HepG2 (cell line): ENCODE results near the gene C20orf96. TPM values are rescaled to one million over a fixed set of nuclear protein-coding genes. Genes with fewer than 3 reads are reported as not detected.
A peak's percentile ranks its signal among the peaks of the same experiment; 100 is the strongest.

Experiments used
- ATF5 ChIP-seq: sonication (generic); formaldehyde crosslinking; IDR thresholded peaks from 2 replicates; pipeline ENCODE4 v1.4.0; 2020; ENCODE audit warnings: mild to moderate bottlenecking, low read depth, missing genetic modification reagents
- HOXA9 ChIP-seq: sonication (generic); formaldehyde crosslinking; IDR thresholded peaks from 2 replicates; pipeline ENCODE4 v1.8.1; 2022; ENCODE audit warnings: missing genetic modification reagents, mild to moderate bottlenecking, moderate library complexity, borderline replicate concordance
- KDM5B ChIP-seq: sonication (generic); formaldehyde crosslinking; IDR thresholded peaks from 2 replicates; pipeline ENCODE4 v1.4.0; 2020; ENCODE audit warnings: missing genetic modification reagents, mild to moderate bottlenecking, borderline replicate concordance
- MTA1 ChIP-seq: sonication (generic); formaldehyde crosslinking; IDR thresholded peaks from 2 replicates; pipeline ENCODE4 v1.4.0; 2020; ENCODE audit warnings: missing genetic modification reagents, mild to moderate bottlenecking, borderline replicate concordance
- ZBTB20 ChIP-seq: sonication (generic); formaldehyde crosslinking; IDR thresholded peaks from 2 replicates; pipeline ENCODE4 v1.8.1; 2023; ENCODE audit warnings: missing genetic modification reagents, low read depth, mild to moderate bottlenecking, borderline replicate concordance
- ZNF317 ChIP-seq: sonication (generic); formaldehyde crosslinking; IDR thresholded peaks from 2 replicates; pipeline ENCODE4 v1.5.0; 2020; ENCODE audit warnings: mild to moderate bottlenecking, missing genetic modification reagents
- ZNF557 ChIP-seq: sonication (generic); formaldehyde crosslinking; IDR thresholded peaks from 2 replicates; pipeline ENCODE4 v1.4.0; 2020; ENCODE audit warnings: missing genetic modification reagents
- ZNF710 ChIP-seq: sonication (generic); formaldehyde crosslinking; IDR thresholded peaks from 2 replicates; pipeline ENCODE4 v1.5.0; 2020; ENCODE audit warnings: mild to moderate bottlenecking, missing genetic modification reagents, borderline replicate concordance
- polyA plus RNA-seq, 8 experiments: library from polyadenylated mRNA; depleted of rRNA in 3 of 8; stranded (reverse) in 7 of 8; unstranded in 1 of 8; fragments of >200 nt; fragmentation: Illumina TruSeq in 4 of 8; extraction: Trizol in 4 of 8; gene quantifications; 2 replicates each; pipeline versions ENCODE4 v1.2.1 to v1.2.3, GENCODE V29; 2011 to 2016; ENCODE audit warnings: low read depth in 4 of 8, missing spikeins in 1 of 8, mixed read lengths in 1 of 8; ENCODE audit not compliant: insufficient read depth in 1 of 8
- total RNA-seq, 5 experiments: library from RNA; depleted of rRNA; stranded (reverse); fragments of >200 nt; fragmentation: Illumina TruSeq; extraction: Trizol; gene quantifications; 2 replicates each; pipeline ENCODE4 v1.2.3, GENCODE V29; 2016; ENCODE audit warnings: low read depth in 1 of 5
- TF ChIP-seq, protein P1 (sequence below): sonication (generic); formaldehyde crosslinking; IDR thresholded peaks from 2 replicates; pipeline ENCODE4 v1.5.0; 2020; ENCODE audit warnings: mild to moderate bottlenecking, missing genetic modification reagents, borderline replicate concordance
- TF ChIP-seq, protein P2 (sequence below), 2 experiments: fragments of 450-650 bp in 1 of 2; sonication (generic) in 1 of 2; formaldehyde crosslinking in 1 of 2; IDR thresholded peaks; 2 replicates each; pipeline versions ENCODE4 v1.6.1 to v1.8.0; 2016 to 2022; ENCODE audit warnings: antibody characterized with exemption in 1 of 2, mild to moderate bottlenecking in 1 of 2, missing genetic modification reagents in 1 of 2

Gene C20orf96
- total and polyA plus RNA-seq, 2 of the 13 experiments (the other 11 are each of a cell fraction or from before 2014, with no cell fraction given), result 3.8 to 20.6 TPM

DNA sequence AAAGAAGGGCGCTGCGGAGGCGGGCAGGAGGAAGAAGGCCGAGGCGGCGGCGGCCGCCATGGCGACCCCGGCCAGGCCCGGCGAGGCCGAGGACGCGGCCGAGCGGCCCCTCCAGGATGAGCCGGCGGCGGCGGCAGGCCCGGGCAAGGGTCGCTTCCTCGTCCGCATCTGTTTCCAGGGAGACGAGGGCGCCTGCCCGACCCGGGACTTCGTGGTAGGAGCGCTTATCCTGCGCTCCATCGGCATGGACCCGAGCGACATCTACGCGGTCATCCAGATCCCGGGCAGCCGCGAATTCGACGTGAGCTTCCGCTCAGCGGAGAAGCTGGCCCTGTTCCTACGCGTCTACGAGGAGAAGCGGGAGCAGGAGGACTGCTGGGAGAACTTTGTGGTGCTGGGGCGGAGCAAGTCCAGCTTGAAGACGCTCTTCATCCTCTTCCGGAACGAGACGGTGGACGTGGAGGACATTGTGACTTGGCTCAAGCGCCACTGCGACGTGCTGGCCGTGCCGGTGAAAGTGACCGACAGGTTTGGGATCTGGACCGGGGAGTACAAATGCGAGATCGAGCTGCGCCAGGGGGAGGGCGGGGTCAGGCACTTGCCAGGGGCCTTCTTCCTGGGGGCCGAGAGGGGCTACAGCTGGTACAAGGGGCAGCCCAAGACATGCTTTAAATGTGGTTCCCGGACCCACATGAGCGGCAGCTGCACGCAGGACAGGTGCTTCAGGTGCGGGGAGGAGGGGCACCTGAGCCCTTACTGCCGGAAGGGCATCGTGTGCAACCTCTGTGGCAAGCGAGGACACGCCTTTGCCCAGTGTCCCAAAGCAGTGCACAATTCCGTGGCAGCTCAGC is 7.6 kb upstream of the C20orf96 start (continued):
- TF ChIP-seq, protein P1, sequence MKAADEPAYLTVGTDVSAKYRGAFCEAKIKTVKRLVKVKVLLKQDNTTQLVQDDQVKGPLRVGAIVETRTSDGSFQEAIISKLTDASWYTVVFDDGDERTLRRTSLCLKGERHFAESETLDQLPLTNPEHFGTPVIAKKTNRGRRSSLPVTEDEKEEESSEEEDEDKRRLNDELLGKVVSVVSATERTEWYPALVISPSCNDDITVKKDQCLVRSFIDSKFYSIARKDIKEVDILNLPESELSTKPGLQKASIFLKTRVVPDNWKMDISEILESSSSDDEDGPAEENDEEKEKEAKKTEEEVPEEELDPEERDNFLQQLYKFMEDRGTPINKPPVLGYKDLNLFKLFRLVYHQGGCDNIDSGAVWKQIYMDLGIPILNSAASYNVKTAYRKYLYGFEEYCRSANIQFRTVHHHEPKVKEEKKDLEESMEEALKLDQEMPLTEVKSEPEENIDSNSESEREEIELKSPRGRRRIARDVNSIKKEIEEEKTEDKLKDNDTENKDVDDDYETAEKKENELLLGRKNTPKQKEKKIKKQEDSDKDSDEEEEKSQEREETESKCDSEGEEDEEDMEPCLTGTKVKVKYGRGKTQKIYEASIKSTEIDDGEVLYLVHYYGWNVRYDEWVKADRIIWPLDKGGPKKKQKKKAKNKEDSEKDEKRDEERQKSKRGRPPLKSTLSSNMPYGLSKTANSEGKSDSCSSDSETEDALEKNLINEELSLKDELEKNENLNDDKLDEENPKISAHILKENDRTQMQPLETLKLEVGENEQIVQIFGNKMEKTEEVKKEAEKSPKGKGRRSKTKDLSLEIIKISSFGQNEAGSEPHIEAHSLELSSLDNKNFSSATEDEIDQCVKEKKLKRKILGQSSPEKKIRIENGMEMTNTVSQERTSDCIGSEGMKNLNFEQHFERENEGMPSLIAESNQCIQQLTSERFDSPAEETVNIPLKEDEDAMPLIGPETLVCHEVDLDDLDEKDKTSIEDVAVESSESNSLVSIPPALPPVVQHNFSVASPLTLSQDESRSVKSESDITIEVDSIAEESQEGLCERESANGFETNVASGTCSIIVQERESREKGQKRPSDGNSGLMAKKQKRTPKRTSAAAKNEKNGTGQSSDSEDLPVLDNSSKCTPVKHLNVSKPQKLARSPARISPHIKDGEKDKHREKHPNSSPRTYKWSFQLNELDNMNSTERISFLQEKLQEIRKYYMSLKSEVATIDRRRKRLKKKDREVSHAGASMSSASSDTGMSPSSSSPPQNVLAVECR, result peak; percentile 79
- peak; percentile 8; the same call in 1 of the 2 replicates for TF ChIP-seq ZBTB20 (CRISPR knock-in tag)
- TF ChIP-seq ATF5 (CRISPR knock-in tag), result no peak
- TF ChIP-seq MTA1 (CRISPR knock-in tag), result peak; percentile 94
- TF ChIP-seq ZNF317, result peak; percentile 73; the same call in 1 of the 2 replicates
- TF ChIP-seq, protein P2, sequence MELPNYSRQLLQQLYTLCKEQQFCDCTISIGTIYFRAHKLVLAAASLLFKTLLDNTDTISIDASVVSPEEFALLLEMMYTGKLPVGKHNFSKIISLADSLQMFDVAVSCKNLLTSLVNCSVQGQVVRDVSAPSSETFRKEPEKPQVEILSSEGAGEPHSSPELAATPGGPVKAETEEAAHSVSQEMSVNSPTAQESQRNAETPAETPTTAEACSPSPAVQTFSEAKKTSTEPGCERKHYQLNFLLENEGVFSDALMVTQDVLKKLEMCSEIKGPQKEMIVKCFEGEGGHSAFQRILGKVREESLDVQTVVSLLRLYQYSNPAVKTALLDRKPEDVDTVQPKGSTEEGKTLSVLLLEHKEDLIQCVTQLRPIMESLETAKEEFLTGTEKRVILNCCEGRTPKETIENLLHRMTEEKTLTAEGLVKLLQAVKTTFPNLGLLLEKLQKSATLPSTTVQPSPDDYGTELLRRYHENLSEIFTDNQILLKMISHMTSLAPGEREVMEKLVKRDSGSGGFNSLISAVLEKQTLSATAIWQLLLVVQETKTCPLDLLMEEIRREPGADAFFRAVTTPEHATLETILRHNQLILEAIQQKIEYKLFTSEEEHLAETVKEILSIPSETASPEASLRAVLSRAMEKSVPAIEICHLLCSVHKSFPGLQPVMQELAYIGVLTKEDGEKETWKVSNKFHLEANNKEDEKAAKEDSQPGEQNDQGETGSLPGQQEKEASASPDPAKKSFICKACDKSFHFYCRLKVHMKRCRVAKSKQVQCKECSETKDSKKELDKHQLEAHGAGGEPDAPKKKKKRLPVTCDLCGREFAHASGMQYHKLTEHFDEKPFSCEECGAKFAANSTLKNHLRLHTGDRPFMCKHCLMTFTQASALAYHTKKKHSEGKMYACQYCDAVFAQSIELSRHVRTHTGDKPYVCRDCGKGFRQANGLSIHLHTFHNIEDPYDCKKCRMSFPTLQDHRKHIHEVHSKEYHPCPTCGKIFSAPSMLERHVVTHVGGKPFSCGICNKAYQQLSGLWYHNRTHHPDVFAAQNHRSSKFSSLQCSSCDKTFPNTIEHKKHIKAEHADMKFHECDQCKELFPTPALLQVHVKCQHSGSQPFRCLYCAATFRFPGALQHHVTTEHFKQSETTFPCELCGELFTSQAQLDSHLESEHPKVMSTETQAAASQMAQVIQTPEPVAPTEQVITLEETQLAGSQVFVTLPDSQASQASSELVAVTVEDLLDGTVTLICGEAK (IDR thresholded peaks at IDR 0.05), result no peak
- TF ChIP-seq, protein P2 (CRISPR knock-in tag; IDR thresholded peaks at IDR 0.05), result peak; percentile 17; the same call in 1 of the 2 replicates
- TF ChIP-seq HOXA9 (CRISPR knock-in tag), result peak; percentile 66; the same call in 1 of the 2 replicates
- TF ChIP-seq ZNF557 (CRISPR knock-in tag), result no peak; the same call in 1 of the 2 replicates
- peak; percentile 91 for TF ChIP-seq KDM5B (CRISPR knock-in tag)
- peak; percentile 87 for TF ChIP-seq ZNF710
